HepG2 (cell line): ENCODE results near the gene ANKRD61. TPM values are rescaled to one million over a fixed set of nuclear protein-coding genes. Genes with fewer than 3 reads are reported as not detected.

Experiments used
- ATAC-seq: fragments of 200-7000 bp; cut with Tn5 transposase; 3 replicates; pipeline ENCODE4 v1.9.1; 2020; ENCODE audit warnings: mild to moderate bottlenecking, moderate library complexity
- BruUV-seq: library from RNA; stranded (reverse); fragments of 400-500 nt; replicated peaks from 2 replicates; lab custom pipeline; 2021; lab: Mats Ljungman, UMichigan
- CTCF ChIA-PET: fragments of 300-600 bp; formaldehyde crosslinking; extraction: SDS; loops from one replicate; lab custom pipeline; 2021; ENCODE audit warnings: low total read pairs, inconsistent platforms, low intra/inter-chr PET ratio; lab: Yijun Ruan, JAX
- POLR2A ChIA-PET: fragments of 350-600 bp; sonication (Branson Sonifier 250); formaldehyde crosslinking; loops from one replicate; lab custom pipeline; 2020; ENCODE audit warnings: antibody characterized with exemption, inconsistent platforms; lab: Yijun Ruan, JAX
- DNase-seq: peaks from one replicate; pipeline ENCODE4 v3.0.0-alpha.2; 2015; ENCODE audit warnings: low spot score
- FAIRE-seq: peaks from 3 replicates; lab custom pipeline; 2011; peaks lifted over from hg19 to GRCh38; lab: Jason Lieb, UNC
- H2AFZ ChIP-seq: one replicate; pipeline ENCODE4 v1.6.1; 2011; ENCODE audit warnings: low read length, inconsistent platforms
- H3K27ac ChIP-seq: fragments of 300-600 bp; 3 replicates; pipeline ENCODE4 v1.8.0; 2011; ENCODE audit warnings: mixed run types, mild to moderate bottlenecking, mixed read lengths, low read length, inconsistent platforms; ENCODE audit not compliant: insufficient read depth; ENCODE audit errors: extremely low read length
- H3K27me3 ChIP-seq, 2 experiments: fragments of 200-600 bp in 1 of 2; 2 replicates in 1 of 2; 3 replicates in 1 of 2; pipeline versions ENCODE4 v1.6.0 to v1.8.0; 2011; ENCODE audit warnings: low read length in 2 of 2, mild to moderate bottlenecking in 2 of 2, moderate library complexity in 2 of 2, inconsistent platforms in 1 of 2; ENCODE audit not compliant: insufficient read depth in 2 of 2, control insufficient read depth in 1 of 2
- H3K36me3 ChIP-seq, 2 experiments: fragments of 200-600 bp in 1 of 2; replicated peaks in 1 of 2; 2 replicates in 1 of 2; 3 replicates in 1 of 2; pipeline versions ENCODE4 v1.5.1 to v1.8.0; 2011; ENCODE audit warnings: low read length in 2 of 2, inconsistent platforms in 1 of 2; ENCODE audit not compliant: insufficient read depth in 2 of 2, control insufficient read depth in 1 of 2
- H3K4me1 ChIP-seq: 2 replicates; pipeline ENCODE4 v1.5.1; 2012; ENCODE audit warnings: low read length, inconsistent platforms; ENCODE audit not compliant: insufficient read depth
- H3K4me2 ChIP-seq: 2 replicates; pipeline ENCODE4 v1.6.0; 2011; ENCODE audit warnings: low read depth, low read length, inconsistent platforms
- H3K4me3 ChIP-seq, 3 experiments: fragments of 200-600 bp in 1 of 3; sonication (generic), shearing (Covaris generic) in 1 of 3; replicated peaks in 1 of 3; 2 replicates each; pipeline ENCODE4 v1.5.1; 2011 to 2016; ENCODE audit warnings: low read length in 3 of 3, inconsistent platforms in 2 of 3, low read depth in 2 of 3, mild to moderate bottlenecking in 2 of 3, control low read depth in 1 of 3, mixed read lengths in 1 of 3; ENCODE audit not compliant: insufficient read depth in 1 of 3
- H3K79me2 ChIP-seq: one replicate; pipeline ENCODE4 v1.6.1; 2011; ENCODE audit warnings: low read length, inconsistent platforms; ENCODE audit not compliant: insufficient read depth
- H3K9ac ChIP-seq: 2 replicates; pipeline ENCODE4 v1.6.0; 2011; ENCODE audit warnings: mild to moderate bottlenecking, low read depth, low read length, inconsistent platforms; ENCODE audit not compliant: insufficient read depth
- H3K9me3 ChIP-seq: 2 replicates; pipeline ENCODE4 v1.5.1; 2012; ENCODE audit warnings: mild to moderate bottlenecking, low read length
- H4K20me1 ChIP-seq: 2 replicates; pipeline ENCODE4 v1.6.0; 2011; ENCODE audit warnings: inconsistent platforms, mild to moderate bottlenecking, low read length, moderate library complexity; ENCODE audit not compliant: insufficient read depth
- CTCF ChIP-seq: sonication (generic); formaldehyde crosslinking; IDR thresholded peaks from 2 replicates; pipeline ENCODE4 v1.5.0; 2020; ENCODE audit warnings: mild to moderate bottlenecking, missing genetic modification reagents, moderate library complexity
- RAD21 ChIP-seq: fragments of 450-650 bp; formaldehyde crosslinking; IDR thresholded peaks from 2 replicates; pipeline ENCODE4 v1.5.0; 2020; ENCODE audit warnings: mild to moderate bottlenecking
- SAP130 ChIP-seq: IDR thresholded peaks from 2 replicates; pipeline ENCODE4 v1.6.1; 2016; ENCODE audit warnings: low read depth
- SMC3 ChIP-seq: IDR thresholded peaks from 2 replicates; pipeline ENCODE4 v1.6.1; 2011; ENCODE audit warnings: low read length, improper control_type of control experiment
- STAG1 ChIP-seq: sonication (generic); formaldehyde crosslinking; IDR thresholded peaks from 2 replicates; pipeline ENCODE4 v1.4.0; 2020; ENCODE audit warnings: missing genetic modification reagents
- ZBTB2 ChIP-seq: sonication (generic); formaldehyde crosslinking; IDR thresholded peaks from 2 replicates; pipeline ENCODE4 v1.8.0; 2022; ENCODE audit warnings: low read depth, missing genetic modification reagents
- ZMYM4 ChIP-seq: sonication (generic); formaldehyde crosslinking; IDR thresholded peaks from 2 replicates; pipeline ENCODE4 v1.8.1; 2023; ENCODE audit warnings: mild to moderate bottlenecking, missing genetic modification reagents
- ZNF362 ChIP-seq: sonication (generic); formaldehyde crosslinking; IDR thresholded peaks from 2 replicates; pipeline ENCODE4 v1.4.0; 2020; ENCODE audit warnings: missing genetic modification reagents, mild to moderate bottlenecking, borderline replicate concordance
- ZNF770 ChIP-seq: sonication (generic); formaldehyde crosslinking; IDR thresholded peaks from 2 replicates; pipeline ENCODE4 v1.5.0; 2020; ENCODE audit warnings: mild to moderate bottlenecking, missing genetic modification reagents
- WGBS: methylation state at CpG from one replicate; pipeline ENCODE4 v1.1.6; 2017; ENCODE audit warnings: low lambda C conversion rate; 5-methylcytosine and 5-hydroxymethylcytosine counted together
- in situ Hi-C: cut with HindIII; loops from 2 replicates; pipeline ENCODE4 v1.10.0; 2017; ENCODE audit warnings: low pct_unique_long_range_greater_than_20kb; ENCODE audit not compliant: extremely low pct_ligation_motif_present
- intact Hi-C: fragments of 100-400 bp; cut with micrococcal nuclease; formaldehyde crosslinking; loops from one replicate; pipeline ENCODE4 v1.10.0; 2022; ENCODE audit not compliant: unreplicated experiment
- polyA plus RNA-seq, 8 experiments: library from polyadenylated mRNA; depleted of rRNA in 3 of 8; stranded (reverse) in 7 of 8; unstranded in 1 of 8; fragments of >200 nt; fragmentation: Illumina TruSeq in 4 of 8; extraction: Trizol in 4 of 8; gene quantifications; 2 replicates each; pipeline versions ENCODE4 v1.2.1 to v1.2.3, GENCODE V29; 2011 to 2016; ENCODE audit warnings: low read depth in 4 of 8, missing spikeins in 1 of 8, mixed read lengths in 1 of 8; ENCODE audit not compliant: insufficient read depth in 1 of 8
- total RNA-seq, 5 experiments: library from RNA; depleted of rRNA; stranded (reverse); fragments of >200 nt; fragmentation: Illumina TruSeq; extraction: Trizol; gene quantifications; 2 replicates each; pipeline ENCODE4 v1.2.3, GENCODE V29; 2016; ENCODE audit warnings: low read depth in 1 of 5

The ANKRD61 gene
- total and polyA plus RNA-seq, 2 of the 13 experiments (the other 11 are each of a cell fraction or from before 2014, with no cell fraction given): 0.13 TPM; not detected in 1

- Histone ChIP-seq H3K9me3 (no peaks in the 10 kb centered on the region), H3K4me1 (no peaks in the 10 kb centered on the region), H2AFZ (no peak overlapping the region), H3K27ac (no peak overlapping the region), H3K27me3 (no peaks in the 10 kb centered on the region), H3K4me2 (no peak overlapping the region), H3K9ac (no peak overlapping the region), H3K79me2 (no peaks in the 10 kb centered on the region), H3K4me3 (no peak overlapping the region), H3K36me3 (peaks cover 3 to 32% of the 10 kb centered on the region in 2 experiments; a peak in 4 of 5 replicates), H4K20me1 (no peaks in the 10 kb centered on the region)
- in situ Hi-C loops (no loop called here), intact Hi-C loops (loop anchor here (1.0 kb wide), 1 partner anchor 109 kb away; no protein-coding TSS in a partner anchor)
- BruUV-seq: no TSS peak
- 58% methylated on average over 10 of the region's 10 CpGs for WGBS
- ChIA-PET POLR2A (interaction anchor here (0.7 to 1.4 kb wide), 2 partner anchors 109 to 110 kb away, joined by 4 to 7 read pairs; no protein-coding TSS in a partner anchor), CTCF (interaction anchor here (0.8 to 1.4 kb wide), 2 partner anchors 109 to 326 kb away, joined by 3 to 16 read pairs; no protein-coding TSS in a partner anchor)
- DNase-seq (peak; percentile 66), FAIRE-seq (peak; percentile 66), ATAC-seq (peak; percentile 77)
- TF ChIP-seq SAP130 (CRISPR knock-in tag): peak; percentile 38; the same call in 1 of the 2 replicates
- TF ChIP-seq RAD21 (CRISPR knock-in tag): peak; percentile 49; the same call in 1 of the 2 replicates
- TF ChIP-seq ZMYM4: no peak
- TF ChIP-seq ZNF362 (CRISPR knock-in tag): peak; percentile 95
- TF ChIP-seq SMC3: peak; percentile 81
- TF ChIP-seq STAG1 (CRISPR knock-in tag): peak; percentile 84
- TF ChIP-seq CTCF: peak; percentile 65
- no peak for TF ChIP-seq ZBTB2 (CRISPR knock-in tag)
- 0 out of 2 replicates have a peak, but pooled peaks have one; percentile 21 for TF ChIP-seq ZNF770
Measured at GRCh38 chr7:5997210-5997808, 33.9 kb upstream of the ANKRD61 start.
